NCI-H2171 (cell line): ENCODE measurements around the gene SP4.

ENCODE experiments used
- DNase-seq: peaks from one replicate; lab custom pipeline; 2025; lab: John Stamatoyannopoulos, UW

The SP4 gene

DNA sequence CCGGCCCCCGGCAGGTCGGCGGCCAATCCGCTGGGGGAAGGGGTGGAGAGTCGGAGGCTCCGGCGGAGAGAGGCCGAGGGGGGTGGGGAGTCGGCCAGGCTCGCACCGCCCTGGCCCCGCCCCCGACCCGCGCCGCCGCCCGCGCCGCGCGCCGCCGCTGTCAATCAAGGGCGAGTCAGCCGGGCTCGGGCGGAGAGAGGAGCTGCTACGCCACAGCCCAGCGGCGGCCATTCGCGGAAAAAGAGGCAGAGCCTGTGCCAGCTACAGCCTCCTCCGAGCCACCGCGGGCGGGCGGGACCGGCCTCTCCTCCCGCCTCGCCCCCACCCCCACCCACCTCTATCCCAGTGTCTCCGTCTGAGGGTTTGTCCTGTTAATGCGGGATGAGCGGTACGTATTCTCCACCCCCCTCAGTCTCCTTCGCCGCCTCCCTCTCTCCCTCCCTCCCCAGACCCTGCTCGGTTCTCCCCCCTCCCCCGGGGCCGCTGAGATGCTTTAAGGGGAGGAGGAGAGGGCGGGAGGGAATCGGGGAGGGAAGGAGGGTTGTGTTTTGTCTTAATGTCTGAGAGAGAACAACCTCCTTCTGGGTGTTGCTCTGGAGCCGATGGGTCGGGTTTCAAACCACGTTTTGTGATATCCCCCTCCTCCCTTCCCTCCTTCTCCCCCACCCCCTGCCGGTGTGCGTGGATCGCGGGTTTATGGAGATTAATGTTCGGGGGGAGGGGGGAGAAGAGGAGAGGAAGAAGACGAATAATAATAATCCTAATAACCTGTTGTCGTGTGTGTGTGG, at the start of gene SP4:
SP4 (plus strand) TSS at position 213 of the 788 bp plus-strand sequence; CDS start at position 382, 169 bp downstream.
- DNase-seq = peak; percentile 98

DNA sequence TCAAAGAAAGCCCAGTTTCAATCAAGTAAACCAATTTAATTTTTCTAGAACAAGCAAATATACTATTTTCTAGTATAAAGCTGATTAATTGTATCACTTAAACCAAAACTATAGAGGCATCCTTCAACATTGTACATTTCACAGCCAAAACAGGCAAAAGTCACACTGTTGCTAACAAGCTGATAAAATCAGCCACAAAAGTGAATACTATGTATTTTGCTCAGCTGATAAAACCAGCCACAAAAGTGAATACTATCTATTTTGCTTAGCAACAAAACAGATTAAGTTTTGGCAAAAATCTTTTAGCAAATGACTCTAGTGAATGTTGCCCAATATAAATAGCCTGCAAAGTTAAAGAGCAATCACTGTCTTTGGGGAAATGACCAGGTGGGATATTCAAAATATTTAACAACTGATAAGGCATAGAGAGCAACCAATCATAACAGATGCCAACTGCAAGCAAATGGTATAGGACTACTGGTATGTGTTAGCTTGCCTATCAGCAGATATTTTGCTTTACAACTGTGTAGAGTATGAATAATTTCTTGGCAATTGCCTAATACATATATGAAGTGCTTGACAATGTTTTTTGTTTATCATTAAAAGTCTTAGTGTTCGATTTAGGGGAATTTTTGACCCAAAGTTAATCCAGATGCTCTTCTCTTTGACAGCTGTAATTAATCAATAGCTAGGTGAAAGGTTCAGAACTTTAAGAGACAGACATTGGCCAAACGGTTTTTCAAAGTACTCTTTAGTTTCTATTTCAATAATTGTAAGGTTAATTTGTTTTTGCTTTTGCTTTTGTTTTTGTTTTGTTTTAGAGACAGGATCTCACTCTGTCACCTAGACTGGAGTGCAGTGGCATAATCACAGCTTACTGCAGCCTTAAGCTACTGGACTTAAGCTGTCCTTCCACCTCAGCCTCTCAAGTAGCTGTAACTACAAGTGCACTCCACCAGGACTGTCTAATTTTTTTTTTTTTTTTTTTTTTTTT, 44.4 kb upstream of the SP4 start:
- no peak for DNase-seq

DNA sequence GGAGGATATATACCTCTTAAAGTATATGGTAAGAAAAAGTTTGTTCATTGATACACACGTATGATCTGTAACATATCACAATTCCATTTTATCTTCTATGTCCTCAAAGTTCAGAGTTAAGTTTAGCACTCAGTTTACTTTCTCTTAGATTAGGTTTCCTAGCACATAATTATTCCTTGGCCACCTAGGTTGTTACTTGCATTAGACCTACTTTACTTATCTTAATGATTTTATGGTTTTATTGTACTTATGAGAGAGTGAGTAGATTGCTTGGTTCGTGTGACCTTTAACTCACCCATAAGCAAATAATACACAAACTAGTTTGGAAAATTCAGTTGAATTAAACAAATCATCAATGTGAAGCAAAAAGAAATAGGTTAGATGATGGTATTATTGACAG, 33.9 kb upstream of the SP4 start:
- no peak for DNase-seq

DNA sequence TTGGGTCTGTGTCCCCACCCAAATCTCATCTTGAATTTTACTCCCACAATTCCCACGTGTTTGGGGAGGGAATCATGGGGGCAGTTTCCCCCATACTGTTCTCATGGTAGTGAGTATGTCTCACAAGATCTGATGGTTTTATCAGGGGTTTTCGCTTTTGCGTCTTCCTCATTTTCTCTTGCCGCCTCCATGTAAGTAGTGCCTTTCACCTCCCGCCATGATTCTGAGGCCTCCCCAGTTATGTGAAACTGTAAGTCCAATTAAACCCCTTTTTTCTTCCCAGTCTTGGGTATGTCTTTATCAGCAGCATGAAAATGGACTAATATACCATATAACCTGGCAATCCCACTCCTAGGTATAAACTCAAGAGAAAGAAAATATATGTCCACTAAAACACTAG, 25.9 kb upstream of the SP4 start:
- DNase-seq = no peak

DNA sequence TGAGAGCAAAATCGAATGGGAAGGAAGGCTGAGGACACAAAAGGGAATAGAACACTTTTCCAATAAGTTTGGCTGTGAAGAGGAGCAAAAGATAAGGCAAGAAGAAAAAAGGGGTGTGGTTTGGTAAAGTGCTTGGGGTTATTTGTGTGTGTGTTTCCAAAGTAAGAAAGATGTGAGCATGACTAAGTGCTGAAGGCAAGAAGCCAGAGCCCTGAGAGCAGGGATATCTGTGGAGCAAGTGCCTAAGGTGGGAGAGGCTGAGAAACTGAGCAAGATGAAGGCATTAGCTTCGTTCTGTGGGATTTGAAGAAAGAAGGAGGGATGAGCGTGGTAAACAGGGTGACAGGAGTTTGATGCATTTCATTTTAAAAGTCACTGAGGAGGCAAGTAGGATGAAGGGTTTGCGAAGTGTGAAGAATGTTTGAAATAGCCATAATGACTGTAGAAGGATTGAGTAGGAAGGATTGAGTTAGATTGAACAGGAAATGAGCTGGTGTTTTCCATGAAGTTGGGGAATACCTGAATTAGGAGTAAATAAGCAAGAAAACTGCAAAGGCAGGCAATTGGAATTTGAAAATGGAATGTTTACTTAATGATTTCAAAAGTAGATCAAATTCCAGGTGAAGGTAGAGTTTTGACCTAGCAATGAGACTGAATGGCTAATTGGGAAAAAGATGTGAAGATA, 19.9 kb upstream of the SP4 start:
- DNase-seq = no peak

DNA sequence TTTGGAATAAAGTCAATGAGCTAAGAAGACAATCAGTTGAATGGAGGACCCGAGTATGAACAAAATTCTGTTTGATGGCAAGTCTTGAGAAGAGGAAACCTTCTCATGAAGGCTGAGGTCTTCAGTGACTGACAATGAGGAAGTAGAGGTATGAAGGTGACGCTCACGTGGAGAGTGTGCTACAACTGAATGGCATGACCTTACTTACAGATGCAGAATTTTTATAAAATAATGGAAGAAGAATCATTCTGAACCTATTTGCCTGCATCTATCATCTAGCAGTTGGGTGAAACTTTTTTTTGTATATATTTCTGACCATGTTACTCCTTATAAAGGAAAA, 19.4 kb upstream of the SP4 start:
- no peak for DNase-seq

DNA sequence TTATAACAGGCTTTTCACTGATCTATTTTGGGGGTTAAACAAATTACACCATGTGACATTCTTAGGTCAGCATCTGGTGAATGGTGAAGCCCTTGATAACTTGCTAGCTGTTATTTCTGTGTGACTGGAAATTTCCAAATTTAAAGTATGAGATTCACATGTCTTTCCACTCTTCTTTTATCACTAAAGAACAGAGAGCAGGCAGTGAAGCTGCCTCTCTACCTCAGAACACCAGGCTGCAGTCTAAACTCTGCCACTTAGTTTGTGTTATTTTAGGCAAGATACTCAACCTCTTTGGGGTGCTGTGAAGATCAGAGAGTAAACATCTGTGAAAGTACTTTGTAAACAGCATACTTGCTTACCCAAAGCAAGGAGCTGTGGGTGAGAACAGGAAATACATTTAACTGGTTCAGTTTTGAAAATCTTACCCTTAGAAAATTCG, 15.5 kb upstream of the SP4 start:
- no peak for DNase-seq

DNA sequence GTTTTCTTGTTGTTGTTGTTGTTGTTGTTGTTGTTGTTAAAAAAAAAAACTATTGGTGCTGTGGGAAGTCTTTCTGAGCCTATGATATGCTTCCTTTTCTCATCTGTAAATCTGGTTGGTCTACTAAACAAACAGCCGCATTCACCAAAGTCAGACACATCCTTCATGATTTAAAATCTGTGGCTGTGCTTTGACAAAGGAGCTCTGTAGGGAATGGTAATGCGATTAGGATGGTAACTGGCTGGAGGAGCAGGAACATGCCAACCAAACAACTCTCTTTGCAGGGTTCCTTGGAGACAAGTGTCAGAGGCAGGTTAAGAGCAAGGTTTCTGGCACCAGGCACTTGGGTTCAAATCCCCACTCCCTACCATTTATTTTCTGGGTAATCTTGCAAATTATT, 14.9 kb upstream of the SP4 start:
- no peak for DNase-seq

DNA sequence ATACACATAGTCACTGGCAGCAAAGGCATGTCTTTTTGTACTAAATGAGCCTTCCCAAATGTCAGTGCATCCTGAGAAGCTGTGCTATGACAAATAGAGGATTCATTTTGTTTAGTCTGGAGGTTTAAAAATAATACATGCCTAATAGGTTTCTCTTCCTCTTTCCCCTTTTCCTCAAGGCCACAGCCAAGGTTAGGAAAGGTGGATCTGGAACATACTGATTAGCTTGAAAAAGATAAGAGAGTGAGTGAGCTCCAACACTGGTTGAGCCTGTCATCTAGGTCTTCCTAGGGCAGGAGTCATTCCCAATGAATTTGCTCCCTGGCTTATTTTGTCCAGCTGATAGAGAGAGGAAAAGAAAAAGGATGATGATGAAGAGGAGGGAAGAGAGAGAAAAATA, 14.4 kb upstream of the SP4 start:
- DNase-seq = no peak

DNA sequence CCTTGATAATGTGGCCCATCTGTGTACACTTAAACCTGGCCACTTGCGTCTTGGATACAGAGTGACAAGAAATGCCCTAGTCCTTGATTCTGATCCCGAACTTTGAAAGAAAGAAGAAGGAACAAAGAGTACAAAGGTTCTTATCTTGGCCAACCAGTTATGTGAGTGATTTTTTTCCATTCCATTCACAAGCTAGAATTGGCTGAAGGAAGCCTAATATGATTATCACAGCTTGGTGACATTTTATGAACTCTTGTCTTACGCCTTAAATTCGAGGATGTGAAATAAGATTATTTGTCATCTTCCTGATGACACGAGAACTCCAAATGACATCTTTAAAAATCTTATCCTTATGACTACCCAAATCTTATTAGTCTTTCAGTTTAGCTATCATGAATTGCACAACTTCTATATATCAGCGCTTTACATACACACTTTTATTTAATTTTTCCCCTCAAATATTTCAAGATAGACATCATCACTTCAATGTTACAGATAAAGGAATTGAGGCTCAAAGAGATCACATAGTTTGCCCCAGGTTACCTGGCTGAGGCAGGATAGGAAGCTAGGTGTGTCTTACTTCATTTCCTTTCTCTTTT, 13.0 kb upstream of the SP4 start:
- no peak for DNase-seq

DNA sequence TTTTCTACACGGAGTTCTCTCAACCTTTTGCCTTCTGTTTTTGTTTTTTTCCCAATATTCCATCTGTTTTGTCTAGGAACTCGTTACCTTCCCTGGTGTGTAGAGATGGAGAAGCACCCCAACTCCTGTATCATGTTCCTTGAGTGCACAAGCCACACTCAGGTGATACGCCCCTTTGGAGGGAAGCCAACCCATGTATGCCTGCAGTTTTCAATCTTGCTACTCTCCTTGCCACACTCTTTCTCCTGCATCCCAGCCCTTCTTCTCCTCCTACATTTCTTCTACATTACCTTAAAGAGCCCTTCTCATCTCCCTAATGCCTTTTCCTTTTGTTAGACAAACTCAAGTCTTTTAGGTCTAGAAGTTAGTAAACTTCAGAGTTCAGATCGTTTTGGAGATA, 10.2 kb upstream of the SP4 start:
- DNase-seq = peak; percentile 14

DNA sequence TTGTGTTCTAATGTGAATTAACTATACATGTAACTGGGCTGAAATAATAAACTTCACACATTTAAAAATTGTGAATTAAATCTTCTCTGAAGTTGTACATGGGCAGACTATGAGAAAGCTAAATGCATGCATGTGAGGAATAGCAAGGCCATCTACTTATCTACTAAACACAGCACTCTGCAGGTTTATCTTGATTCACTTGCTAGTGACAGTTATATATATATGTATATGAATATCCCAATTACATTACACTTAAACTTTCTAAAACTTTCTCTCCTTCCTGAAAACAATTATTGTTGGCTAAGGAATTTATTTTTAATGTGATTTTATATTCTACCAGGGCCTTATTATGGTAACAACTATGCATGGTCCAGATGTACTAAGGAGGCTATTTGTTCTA, 5.1 kb upstream of the SP4 start:
- no peak for DNase-seq

DNA sequence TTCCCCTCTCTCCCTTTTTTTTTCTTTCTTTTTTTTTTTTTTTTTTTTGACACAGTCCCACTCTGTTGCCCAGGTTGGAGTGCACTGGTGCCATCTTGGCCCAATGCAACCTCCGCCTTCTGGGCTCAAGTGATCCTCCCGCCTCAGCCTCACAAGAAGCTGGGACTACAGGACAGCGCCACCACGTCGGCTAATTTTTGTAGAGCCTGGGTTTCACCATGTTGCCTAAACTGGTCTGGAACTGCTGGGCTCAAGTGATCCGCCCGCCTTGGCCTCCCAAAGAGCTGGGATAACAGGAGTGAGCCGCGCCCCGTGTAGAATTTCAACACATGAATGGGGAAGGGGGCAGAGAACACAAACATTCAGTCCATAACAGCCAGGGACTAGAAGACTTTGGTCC, 2.6 kb upstream of the SP4 start:
- no peak for DNase-seq

DNA sequence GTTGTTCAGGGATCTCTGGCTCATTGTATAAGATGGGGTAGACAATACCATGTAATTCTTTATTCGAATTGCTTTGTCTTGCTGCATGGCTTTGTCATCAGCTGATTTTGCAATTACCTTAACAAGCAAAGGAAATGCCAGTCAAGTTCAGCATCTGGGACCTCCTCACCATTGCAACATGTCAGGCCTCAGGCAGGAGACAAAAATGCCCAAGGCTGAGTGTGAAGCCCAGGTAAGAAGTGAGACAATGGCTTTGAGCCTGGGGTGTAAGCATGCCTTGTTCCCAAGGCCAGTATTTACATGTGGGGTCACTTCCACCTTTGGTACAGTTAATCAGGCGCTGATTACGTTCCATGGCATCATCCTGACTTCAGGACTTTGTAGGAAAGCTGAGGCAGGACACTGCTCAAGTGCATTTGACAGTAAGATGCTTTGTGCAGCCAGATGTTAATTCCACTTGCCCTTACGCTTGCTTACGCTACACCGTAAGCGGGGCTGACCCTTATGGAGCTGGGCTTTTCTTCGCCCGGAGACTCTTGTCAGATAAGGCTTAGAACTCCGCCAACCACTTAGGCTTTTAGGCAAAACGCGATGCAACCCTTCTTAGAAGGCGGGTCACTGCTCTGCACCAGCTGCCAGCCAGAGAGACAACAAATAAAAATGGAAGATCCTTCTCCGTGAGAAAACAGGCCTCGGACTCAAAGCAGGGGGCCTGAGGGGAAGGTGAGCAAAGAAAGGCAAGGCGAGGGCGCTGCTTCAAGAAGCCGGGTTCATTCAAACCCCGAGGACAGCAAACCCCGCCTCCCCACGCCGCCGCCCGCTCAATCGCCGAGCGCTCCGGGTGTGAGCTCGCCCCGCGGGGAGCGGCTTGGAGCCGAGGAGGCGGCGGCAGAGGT, 1.3 kb upstream of the SP4 start:
- no peak for DNase-seq

DNA sequence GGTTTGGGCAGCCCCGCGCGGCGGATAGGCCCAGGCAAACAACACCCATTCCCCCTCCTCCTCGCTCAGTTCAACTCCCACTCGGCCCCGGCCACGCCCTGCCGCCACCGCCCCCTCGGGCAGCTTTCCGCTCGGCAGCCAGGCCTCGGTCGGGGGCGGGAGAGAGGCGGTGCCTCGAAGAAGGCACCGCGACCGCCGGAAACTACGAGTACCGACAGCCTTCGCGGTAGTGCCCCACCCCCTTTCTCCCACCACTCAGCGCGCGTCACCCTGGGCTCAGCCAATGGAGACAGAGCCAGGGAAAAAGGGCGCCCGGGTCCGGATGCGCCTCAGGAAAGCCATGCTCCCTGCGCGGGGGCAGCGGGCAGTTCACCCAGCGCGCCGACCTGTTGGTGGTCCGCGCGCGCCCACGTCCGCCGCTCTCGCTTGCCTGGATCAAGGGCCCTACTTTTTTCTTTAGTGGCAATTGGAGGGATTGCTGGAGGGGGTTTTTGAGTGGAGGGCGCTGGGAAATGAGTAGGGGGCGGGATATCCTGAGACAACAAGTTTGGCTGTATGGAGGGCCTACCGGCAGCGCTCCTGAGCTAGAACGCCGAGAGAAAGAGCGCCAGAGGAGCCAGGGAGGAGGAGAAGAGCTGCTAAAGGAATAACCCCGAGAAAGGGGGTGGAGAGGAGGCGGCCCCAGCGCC, 557 bp upstream of the SP4 start:
- peak; percentile 96 for DNase-seq

DNA sequence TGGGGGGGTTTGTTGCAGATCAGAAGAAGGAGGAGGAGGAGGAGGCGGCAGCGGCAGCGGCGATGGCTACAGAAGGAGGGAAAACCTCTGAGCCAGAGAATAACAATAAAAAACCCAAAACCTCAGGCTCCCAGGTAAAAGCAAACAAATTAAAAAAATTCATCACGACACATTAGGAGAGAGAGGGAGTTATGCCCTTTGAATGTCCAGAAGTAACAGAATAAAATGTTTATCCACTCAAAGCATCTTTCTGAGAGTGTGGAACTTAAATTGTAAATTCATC, 717 bp downstream of the SP4 start:
- no peak for DNase-seq

DNA sequence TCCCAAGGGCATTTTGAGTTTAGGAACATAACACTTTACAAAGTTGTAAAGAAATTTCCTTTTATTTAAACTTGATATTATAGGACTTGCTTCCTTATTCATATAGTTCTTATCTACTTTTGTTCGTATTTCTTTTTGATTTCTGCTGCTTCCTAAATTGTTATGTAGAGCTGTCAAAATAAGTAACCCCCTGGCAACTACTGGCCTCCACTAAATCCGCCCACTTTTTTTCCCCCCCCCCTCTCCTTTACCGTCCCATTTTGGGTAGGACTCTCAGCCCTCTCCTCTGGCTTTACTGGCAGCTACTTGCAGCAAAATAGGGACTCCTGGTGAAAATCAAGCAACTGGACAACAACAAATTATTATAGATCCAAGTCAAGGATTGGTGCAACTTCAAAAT, 1.1 kb downstream of the SP4 start:
- no peak for DNase-seq

DNA sequence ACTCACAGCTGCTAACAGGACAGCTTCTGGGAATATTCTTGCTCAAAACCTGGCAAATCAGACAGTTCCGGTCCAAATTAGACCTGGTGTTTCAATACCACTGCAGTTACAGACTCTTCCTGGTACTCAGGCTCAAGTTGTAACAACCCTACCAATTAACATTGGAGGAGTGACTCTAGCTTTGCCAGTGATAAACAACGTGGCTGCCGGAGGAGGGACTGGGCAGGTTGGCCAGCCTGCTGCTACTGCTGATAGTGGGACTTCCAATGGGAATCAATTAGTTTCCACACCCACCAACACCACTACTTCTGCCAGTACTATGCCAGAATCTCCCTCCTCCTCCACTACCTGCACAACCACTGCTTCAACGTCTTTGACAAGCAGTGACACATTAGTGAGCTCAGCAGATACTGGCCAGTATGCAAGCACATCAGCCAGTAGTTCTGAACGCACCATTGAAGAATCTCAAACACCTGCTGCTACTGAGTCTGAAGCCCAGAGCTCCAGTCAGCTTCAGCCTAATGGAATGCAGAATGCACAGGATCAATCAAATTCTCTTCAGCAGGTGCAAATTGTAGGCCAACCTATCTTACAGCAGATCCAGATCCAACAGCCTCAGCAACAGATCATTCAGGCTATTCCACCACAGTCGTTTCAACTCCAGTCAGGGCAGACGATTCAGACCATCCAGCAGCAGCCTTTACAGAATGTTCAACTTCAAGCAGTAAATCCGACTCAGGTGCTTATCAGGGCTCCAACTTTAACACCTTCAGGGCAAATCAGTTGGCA, 2.1 kb downstream of the SP4 start:
- DNase-seq = no peak

DNA sequence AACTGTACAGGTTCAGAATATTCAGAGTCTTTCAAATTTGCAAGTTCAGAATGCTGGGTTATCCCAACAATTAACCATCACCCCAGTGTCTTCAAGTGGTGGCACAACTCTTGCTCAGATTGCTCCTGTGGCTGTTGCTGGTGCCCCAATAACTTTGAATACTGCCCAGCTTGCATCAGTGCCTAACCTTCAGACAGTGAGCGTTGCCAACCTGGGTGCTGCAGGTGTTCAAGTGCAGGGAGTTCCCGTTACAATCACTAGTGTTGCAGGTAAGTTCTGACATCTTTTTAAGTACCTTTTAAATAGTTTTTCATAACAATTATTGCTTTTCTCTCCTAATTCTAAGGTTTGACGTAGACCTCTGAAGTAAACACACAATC, 2.7 kb downstream of the SP4 start:
- DNase-seq = no peak
